ENCODE measurements around the gene HK1.
A peak's percentile ranks its signal among the peaks of the same experiment; 100 is the strongest.
"Not testable (repeated sequence)": the region's sequence is repeated elsewhere in the genome, so short reads cannot be mapped to it uniquely, and the experiment has no call there.

The HK1 gene

DNA sequence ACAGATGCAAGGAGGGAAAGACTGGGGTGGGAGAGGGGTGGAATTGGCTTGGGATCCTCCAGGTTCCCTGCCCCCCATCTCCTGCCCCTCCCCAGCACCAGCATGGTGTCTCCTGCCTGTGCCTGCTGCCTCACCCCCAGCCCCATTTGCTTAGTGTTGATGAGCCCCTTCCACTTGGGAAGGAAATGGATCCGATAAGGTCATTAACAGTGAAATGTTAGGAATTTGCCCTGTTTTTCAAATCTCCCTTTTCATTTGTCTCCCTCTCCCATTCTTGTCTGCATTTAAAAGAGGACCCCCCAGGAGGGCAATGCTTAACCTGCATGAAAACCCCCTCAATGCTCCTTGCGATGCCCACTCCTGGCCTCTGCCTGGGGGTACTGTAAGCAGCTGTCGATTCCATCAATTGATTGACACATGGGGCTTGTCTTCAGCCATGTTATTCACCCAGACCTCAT is 51.5 kb downstream of the HK1 start:
- DNase-seq = no peak

- DNase-seq = no peak
Measured at GRCh38 chr10:69331161-69331560, 52.9 kb downstream of the HK1 start.

GRCh38 chr10:69332278-69333010 is 54.1 kb downstream of the HK1 start:
- no peak for DNase-seq

GRCh38 chr10:69333205-69333604 is 54.9 kb downstream of the HK1 start:
- no peak for DNase-seq

DNA sequence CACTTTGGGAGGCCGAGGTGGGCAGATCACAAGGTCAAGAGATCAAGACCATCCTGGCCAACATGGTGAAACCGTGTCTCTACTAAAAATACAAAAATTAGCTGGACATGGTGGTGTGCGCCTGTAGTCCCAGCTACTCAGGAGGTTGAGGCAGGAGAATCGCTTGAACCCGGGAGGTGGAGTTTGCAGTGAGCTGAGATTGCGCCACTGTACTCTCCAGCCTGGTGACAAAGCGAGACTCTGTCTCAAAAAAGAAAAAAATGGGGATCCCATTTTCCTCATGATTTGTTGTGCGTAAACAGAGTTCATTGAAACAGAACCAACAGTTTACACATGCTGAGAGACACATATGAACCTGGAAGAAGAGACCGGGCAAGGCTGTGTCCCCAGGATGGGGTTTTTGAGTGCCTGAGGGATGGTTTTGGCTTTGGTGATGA is 55.6 kb downstream of the HK1 start:
- not testable (repeated sequence) for DNase-seq

DNA sequence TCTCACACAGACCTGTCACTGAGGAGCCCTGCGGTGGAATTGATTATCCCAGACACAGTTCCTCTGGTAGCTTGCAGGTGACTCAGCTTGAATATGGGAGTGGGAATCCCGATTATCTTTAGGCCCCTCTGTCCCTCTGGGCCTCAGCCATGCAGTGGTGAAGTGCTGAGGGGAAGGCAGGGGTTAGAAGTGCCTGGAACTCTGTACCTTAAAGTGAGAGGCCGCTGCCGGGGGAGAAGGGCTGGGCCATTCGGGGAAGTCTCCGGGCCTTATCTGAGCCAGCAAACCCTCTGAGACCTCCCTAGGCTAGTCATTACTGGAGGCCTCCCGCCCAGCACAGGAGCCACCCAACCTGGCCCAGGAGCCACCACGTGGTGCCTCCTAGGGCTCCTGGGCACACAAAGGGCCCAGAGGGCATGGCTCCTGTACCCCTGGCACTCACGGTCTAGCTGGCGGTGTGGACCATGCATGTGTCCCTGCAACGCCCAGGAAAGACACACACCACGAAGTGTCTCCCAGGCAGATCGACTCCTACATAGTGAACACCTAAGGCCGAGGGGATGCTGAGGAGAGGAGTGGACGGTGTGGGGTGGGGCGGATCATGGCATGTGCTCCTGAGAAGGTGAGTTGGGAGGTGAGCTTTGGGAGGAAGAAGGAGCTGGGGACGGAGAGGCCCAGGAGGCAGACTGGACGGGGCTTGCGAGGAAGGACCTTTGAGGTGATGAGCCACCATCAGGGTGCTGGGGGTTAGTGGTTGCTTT is 56.2 kb downstream of the HK1 start:
- no peak for DNase-seq

GRCh38 chr10:69335063-69335587 is 56.8 kb downstream of the HK1 start:
- no peak for DNase-seq

- no peak for DNase-seq
Measured at GRCh38 chr10:69335613-69336012, 57.3 kb downstream of the HK1 start.

GRCh38 chr10:69336952-69337295 is 58.6 kb downstream of the HK1 start:
- DNase-seq = no peak

DNA sequence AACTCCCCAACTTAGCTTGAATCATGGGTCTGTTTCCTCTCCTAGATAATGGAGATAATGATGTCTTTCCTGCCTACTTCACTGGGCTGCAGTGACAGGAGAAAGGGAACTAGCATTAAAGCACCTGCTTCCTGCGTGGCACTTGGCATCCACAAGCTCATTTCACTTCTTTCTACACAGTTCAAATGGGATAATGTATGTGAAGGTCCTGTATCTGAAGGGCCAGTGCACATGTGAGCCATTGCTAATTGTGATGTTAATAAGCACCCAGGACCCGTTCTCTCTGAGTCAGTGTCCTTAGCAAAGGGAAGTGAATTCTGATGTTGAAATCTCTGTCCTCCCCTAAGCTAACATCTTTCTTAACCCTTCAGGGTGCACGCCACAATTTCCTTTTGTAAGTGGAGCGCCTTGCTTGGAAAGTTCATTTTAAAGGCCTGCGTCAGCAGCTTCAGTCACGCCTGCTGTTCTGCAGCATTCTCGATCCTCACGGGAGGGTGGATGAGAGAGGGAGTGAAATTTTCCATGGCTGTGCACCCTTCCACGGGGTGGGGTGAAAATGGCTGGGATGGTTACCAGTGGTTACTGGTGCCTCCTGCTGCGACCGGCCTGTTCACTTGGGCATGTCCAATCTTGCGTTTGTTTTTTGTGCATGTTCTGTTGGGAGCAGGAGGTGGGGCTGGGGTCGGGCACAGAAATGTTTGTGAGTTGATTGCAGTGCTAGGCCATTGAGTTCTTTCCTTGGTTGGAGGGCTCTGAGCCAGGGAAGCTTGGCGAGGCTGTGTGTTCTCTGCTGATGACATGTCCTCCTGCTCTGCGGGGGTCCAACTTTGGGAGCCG is 59.2 kb downstream of the HK1 start:
- peak; percentile 91 for DNase-seq

DNA sequence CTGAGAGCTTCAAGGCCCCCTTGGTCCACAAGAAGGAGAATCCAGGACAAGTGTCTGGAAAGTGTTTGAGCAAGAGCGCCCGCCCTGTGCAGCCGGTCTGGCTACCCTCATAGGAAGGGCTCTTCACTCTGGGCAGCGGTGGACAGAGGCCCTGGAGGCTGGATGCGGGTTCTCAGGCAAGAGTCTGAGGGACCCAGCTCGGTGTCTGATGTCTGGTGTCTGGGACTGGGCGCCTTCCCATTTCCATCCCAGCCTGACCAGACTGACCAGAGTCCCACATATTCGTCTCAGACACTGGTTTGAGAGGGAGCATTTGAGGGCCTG is 59.8 kb downstream of the HK1 start:
- DNase-seq = no peak

GRCh38 chr10:69338547-69339450 is 60.5 kb downstream of the HK1 start:
- DNase-seq = no peak

- no peak for DNase-seq
Measured at GRCh38 chr10:69340695-69341094, 62.4 kb downstream of the HK1 start.

GRCh38 chr10:69343905-69344304 is 65.6 kb downstream of the HK1 start:
- no peak for DNase-seq

GRCh38 chr10:69344591-69345252 is 66.4 kb downstream of the HK1 start:
- DNase-seq = peak; percentile 74

- DNase-seq = peak; percentile 84
Measured at GRCh38 chr10:69345402-69345801, 67.1 kb downstream of the HK1 start.

- no peak for DNase-seq
Measured at GRCh38 chr10:69345890-69346474, 67.7 kb downstream of the HK1 start.

GRCh38 chr10:69346776-69347175 is 68.5 kb downstream of the HK1 start:
- DNase-seq = no peak

DNA sequence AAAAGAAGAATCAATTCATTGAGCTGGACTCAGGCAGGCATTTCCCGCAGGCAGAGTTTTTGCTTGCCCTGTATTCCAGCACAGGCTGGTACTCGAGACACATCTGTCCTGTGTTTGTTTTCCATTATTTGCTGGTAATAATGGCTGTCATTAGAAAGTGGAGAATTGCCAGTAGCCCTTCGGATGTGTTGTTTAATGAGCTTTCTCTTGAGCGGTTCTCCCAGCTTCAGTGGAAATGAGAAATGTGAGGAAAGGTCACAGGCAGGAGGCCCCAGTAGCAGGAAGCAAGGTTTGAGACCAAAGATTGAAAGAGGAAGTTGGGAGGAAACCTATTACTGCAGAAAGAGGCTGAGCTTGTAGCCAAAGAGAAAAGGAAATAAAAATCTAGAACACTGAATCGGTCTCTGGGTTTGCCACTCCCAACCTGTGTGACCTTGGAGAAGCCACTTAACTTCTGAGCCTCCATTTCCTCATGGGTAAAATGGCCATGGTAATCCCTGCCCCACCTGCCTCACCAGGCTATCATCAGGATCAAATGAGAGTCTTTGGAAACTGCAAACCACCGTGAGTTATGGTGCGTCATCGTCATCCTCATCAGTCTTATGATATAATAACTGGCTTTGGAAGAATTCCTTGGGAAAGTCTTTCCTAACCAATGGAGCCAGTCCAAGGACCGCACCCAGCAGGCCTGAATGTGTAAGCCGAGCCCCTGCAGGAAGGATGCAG is 70.7 kb downstream of the HK1 start:
- peak; percentile 47 for DNase-seq

DNA sequence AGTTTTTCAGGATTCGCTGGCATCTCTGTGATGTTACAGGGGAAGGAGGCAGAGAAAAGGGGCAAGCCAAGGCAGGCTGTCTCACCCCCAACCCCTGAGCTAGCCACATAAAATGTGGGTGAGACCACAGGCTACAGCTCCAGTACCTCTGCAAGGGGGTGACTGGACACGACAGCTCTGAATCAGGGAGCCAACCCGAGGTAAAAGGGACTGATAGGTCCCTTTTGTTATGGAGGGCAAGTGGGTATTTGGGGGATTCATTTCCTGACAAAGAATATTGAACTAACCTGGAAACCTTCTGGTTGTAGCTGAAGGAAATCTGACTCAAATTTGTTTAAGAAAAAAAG is 71.2 kb downstream of the HK1 start:
- no peak for DNase-seq

DNA sequence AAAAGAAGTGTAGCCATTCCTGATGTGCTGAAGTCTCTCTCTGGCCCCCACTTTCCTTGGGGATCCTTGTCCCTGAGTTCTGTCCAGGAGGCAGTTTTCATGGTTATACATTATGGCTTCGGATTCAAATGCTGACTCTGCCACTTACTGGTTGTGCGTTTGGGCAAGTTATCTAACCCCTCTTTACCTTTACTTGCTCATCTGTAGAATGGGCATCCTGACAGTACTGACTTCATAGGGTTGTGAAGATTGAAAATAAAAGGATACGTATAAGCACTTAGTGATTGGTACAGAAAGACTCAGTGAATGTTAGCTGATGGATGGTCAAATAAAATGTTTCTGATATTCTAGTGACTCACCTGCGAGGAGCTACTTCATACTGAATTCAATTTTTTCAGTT is 73.3 kb downstream of the HK1 start:
- DNase-seq = no peak

All from NCI-H2171 treated with DMSO at 0.1 percent for 48 hours (cell line).